Measurements from ENCODE around the gene CFD. TPM values are rescaled to one million over a fixed set of nuclear protein-coding genes. Genes with fewer than 3 reads are reported as not detected.

CFD gene
- total and polyA plus RNA-seq, 12 donors, result 21.1 to 583 (median 98.6) TPM

DNA sequence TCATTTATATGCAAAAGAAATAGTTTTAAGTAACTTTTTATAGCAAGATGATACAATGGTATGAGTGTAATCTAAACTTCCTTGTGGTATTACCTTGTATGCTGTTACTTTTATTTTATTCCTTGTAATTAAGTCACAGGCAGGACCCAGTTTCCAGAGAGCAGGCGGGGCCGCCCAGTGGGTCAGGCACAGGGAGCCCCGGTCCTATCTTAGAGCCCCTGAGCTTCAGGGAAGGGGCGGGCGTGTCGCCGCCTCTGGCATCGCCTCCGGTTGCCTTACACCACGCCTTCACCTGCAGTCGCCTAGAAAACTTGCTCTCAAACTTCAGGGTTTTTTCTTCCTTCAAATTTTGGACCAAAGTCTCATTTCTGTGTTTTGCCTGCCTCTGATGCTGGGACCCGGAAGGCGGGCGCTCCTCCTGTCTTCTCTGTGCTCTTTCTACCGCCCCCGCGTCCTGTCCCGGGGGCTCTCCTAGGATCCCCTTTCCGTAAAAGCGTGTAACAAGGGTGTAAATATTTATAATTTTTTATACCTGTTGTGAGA lies 47.9 kb upstream of the CFD start:
- Histone ChIP-seq H3K27me3 (no peaks in the 10 kb centered on the region), H3K36me3 (peaks cover 13 to 67% (median 56%) of the 10 kb centered on the region in 9 donors), H3K27ac (no peak overlapping the region), H3K4me3 (no peak overlapping the region), H3K9me3 (no peaks in the 10 kb centered on the region), H3K4me1 (peaks cover 0 to 7% (median 0%) of the 10 kb centered on the region in 9 donors)
- DNase-seq (no peak), ATAC-seq (no peak)
- 95 to 97% methylated on average over 20 of the region's 20 CpGs for WGBS, 2 donors
- TF ChIP-seq, protein P1, sequence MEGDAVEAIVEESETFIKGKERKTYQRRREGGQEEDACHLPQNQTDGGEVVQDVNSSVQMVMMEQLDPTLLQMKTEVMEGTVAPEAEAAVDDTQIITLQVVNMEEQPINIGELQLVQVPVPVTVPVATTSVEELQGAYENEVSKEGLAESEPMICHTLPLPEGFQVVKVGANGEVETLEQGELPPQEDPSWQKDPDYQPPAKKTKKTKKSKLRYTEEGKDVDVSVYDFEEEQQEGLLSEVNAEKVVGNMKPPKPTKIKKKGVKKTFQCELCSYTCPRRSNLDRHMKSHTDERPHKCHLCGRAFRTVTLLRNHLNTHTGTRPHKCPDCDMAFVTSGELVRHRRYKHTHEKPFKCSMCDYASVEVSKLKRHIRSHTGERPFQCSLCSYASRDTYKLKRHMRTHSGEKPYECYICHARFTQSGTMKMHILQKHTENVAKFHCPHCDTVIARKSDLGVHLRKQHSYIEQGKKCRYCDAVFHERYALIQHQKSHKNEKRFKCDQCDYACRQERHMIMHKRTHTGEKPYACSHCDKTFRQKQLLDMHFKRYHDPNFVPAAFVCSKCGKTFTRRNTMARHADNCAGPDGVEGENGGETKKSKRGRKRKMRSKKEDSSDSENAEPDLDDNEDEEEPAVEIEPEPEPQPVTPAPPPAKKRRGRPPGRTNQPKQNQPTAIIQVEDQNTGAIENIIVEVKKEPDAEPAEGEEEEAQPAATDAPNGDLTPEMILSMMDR (IDR thresholded peaks at IDR 0.05), result no peak
- intact Hi-C loops (cut with DNase I), result no loop called here

DNA sequence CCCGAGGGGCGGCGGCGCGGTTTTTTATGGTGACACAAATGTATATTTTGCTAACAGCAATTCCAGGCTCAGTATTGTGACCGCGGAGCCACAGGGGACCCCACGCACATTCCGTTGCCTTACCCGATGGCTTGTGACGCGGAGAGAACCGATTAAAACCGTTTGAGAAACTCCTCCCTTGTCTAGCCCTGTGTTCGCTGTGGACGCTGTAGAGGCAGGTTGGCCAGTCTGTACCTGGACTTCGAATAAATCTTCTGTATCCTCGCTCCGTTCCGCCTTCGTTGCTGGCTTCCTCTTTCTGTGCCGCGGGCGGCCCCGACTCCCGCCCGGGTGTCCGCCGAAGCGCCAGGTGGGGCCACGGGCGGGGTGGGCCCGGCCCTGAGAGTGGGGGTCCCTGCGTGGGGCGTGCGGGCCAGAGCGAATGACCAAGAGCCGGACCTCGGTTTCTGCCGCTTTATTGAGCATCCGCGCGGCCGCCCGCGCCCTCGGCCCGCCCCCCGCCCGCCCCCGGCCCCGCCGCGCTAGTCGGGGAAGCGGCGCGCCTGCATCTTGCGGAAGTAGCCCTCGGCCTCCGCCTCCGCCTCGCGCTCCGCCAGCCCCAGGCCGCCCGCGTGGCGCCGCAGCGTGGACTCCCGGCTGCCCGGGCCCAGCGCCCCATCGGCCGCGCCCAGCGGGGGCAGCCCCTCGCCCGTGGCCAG lies 47.3 kb upstream of the CFD start:
- intact Hi-C loops (cut with DNase I), result no loop called here
- Histone ChIP-seq H3K4me1 (peaks cover 0 to 1% (median 0%) of the 10 kb centered on the region in 9 donors), H3K27me3 (no peaks in the 10 kb centered on the region), H3K27ac (no peak overlapping the region), H3K9me3 (no peaks in the 10 kb centered on the region), H3K36me3 (peaks cover 13 to 60% (median 50%) of the 10 kb centered on the region in 9 donors), H3K4me3 (no peak overlapping the region)
- TF ChIP-seq, protein P1 (IDR thresholded peaks at IDR 0.05), result no peak
- no peak for DNase-seq
- peak in 1 of 8 donors; percentile 1 for ATAC-seq
- 86 to 92% methylated on average over 39 to 80 of the region's 80 CpGs for WGBS, 2 donors

DNA sequence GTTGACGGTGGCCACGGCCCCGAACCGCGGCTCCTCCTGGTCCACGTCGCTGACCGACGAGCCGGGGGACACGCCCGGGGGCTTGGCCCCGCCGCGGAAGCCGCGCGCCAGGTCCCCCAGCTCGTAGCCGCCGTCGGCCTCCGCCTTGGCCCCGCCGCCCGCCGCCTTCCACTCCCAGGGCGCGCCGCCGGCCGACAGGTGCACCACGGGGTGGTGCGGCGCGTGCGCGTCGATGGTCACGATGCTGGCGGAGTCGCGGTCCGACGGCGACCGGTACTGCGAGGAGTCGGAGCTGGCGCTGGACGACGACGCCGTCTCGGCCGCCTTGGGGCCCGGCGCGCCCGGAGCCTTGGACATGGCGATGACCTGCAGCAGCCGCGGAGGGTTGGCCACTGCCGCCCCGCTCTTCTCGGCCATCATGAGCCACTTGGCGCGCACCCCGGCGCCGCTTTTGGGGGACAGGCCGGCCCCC lies 46.7 kb upstream of the CFD start:
- Histone ChIP-seq H3K27ac (no peak overlapping the region), H3K27me3 (no peaks in the 10 kb centered on the region), H3K36me3 (peaks cover 13 to 55% (median 44%) of the 10 kb centered on the region in 9 donors), H3K4me3 (no peak overlapping the region), H3K9me3 (no peaks in the 10 kb centered on the region), H3K4me1 (no peaks in the 10 kb centered on the region)
- intact Hi-C loops (cut with DNase I), result no loop called here
- ATAC-seq (no peak), DNase-seq (no peak)
- TF ChIP-seq, protein P1 (IDR thresholded peaks at IDR 0.05), result no peak
- WGBS, 2 donors, result 90 to 92% methylated on average over 59 to 72 of the region's 72 CpGs

DNA sequence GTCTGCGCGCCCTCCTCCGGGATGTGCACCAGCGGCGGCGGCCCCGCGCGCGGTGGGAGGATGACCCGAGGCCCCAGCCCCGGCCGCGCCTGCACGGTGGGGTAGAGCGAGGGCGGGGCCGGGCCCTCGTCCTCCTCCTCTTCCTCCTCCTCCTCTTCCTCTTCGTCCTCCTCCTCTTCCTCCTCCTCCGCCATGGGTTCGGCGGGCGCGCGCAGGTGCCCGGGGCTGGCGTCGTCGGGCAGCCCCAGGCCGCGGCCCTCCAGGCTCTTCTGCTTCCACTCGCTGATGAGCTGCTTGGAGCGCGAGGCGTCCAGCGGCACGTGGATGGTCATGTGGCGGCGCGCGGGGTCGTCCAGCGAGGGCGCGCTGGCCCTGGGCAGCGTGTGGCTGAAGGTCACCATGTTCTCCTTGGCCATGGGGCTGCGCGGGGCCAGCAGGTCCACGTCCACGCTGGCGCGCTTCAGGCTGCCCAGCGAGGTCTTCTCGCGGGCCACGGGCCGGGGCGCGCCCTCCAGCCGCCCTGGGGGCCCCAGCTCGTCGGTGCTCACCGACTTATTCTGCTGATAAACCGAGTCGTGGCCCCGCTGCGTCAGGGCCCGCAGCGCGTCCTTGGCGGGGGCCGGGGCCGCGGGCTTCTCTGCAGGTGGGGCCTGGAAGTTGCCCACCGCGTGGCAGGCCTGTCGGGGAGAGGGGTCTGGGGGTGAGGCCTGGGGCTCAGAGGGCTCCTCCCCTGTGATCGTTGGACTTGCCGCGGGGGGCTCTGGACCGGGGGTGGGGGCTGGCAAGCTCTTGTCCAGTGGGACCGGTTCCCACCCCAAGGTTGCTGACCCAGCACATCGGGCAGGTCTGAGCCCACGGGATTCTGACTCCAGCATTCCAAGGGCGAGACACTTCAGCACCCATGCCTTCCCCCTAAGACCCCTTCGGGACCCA lies 46.0 kb upstream of the CFD start:
- Histone ChIP-seq H3K4me3 (no peak overlapping the region), H3K27me3 (no peaks in the 10 kb centered on the region), H3K9me3 (no peaks in the 10 kb centered on the region), H3K36me3 (peaks cover 12 to 48% (median 37%) of the 10 kb centered on the region in 9 donors), H3K27ac (no peak overlapping the region), H3K4me1 (no peaks in the 10 kb centered on the region)
- intact Hi-C loops (cut with DNase I), result no loop called here
- no peak for DNase-seq
- WGBS, 2 donors, result 92 to 93% methylated on average over 67 to 87 of the region's 87 CpGs
- TF ChIP-seq, protein P1 (IDR thresholded peaks at IDR 0.05), result no peak
- peak in 4 of 8 donors; percentile 16 to 25 (median 21) for ATAC-seq

Data from heart right ventricle (tissue), 16 donors.